GM19238 (cell line): ENCODE data around the gene ROR2.
"Not testable (repeated sequence)": the region's sequence is repeated elsewhere in the genome, so short reads cannot be mapped to it uniquely, and the experiment has no call there.

Source experiments
- DNase-seq: peaks from one replicate; pipeline ENCODE4 v3.0.0; 2011; ENCODE audit warnings: low spot score; ENCODE audit not compliant: insufficient read length

The ROR2 gene

GRCh38 chr9:91533382-91533781 lies 416.6 kb downstream of the ROR2 start:
- no peak for DNase-seq

- DNase-seq = no peak
Observed at GRCh38 chr9:91532325-91532724, 417.7 kb downstream of the ROR2 start.

GRCh38 chr9:91530829-91531228 lies 419.2 kb downstream of the ROR2 start:
- no peak for DNase-seq

GRCh38 chr9:91522481-91522880 lies 427.5 kb downstream of the ROR2 start:
- DNase-seq = no peak

- no peak for DNase-seq
Observed at GRCh38 chr9:91519520-91520277, 430.3 kb downstream of the ROR2 start.

- no peak for DNase-seq
Observed at GRCh38 chr9:91518462-91518861, 431.6 kb downstream of the ROR2 start.

- DNase-seq = no peak
Observed at GRCh38 chr9:91517801-91518200, 432.2 kb downstream of the ROR2 start.

- not testable (repeated sequence) for DNase-seq
Observed at GRCh38 chr9:91517332-91517731, 432.7 kb downstream of the ROR2 start.

GRCh38 chr9:91516777-91517176 lies 433.3 kb downstream of the ROR2 start:
- no peak for DNase-seq

GRCh38 chr9:91516081-91516480 lies 433.9 kb downstream of the ROR2 start:
- no peak for DNase-seq

GRCh38 chr9:91515074-91515687 lies 434.8 kb downstream of the ROR2 start:
- DNase-seq = peak; percentile 18
